HG02840 (cell line): Measurements from ENCODE around the gene CHRNA3.

ENCODE experiments used
- ATAC-seq: cut with Tn5 transposase; IDR thresholded peaks from one replicate; pipeline ENCODE4 v1.9.1; 2021; ENCODE audit warnings: mild to moderate bottlenecking, moderate library complexity, moderate number of reproducible peaks; ENCODE audit not compliant: unreplicated experiment, low FRiP score

CHRNA3 gene

DNA sequence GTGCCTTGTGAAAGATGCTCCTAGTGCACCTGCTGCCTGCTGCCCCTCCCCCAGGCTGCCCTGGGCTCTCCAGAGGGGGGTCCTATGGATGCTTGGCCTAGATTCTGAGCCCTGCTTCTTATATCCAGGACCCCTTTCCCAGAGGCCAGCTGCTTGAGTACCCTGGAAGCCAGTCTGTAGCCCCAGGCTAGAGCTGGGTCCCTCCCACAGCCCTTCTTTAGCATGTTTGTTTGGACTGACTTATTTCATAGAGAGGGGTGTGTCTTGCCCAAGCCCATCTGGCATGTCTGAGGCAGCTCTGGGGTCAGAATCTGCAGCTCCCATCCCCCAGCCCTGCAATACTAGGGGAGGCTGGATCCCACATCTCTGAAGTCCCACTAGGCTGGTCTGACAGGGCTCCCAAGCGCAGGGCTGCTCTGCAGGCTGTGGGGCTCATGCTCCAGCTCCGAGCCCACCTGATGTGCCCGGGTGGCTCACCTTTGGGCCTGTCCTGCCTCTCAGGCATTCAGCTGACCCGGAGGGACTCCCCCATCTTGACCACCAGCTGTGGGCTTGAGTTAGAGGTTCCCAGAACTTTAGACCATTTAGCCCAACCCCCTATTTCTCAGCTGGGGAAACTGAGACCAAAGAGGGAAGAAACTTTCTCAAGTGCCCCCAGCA, 17.1 kb upstream of the CHRNA3 start:
- ATAC-seq, result no peak

- no peak for ATAC-seq
These were observed 15.6 kb upstream of the CHRNA3 start for GRCh38 chr15:78636378-78636859.

DNA sequence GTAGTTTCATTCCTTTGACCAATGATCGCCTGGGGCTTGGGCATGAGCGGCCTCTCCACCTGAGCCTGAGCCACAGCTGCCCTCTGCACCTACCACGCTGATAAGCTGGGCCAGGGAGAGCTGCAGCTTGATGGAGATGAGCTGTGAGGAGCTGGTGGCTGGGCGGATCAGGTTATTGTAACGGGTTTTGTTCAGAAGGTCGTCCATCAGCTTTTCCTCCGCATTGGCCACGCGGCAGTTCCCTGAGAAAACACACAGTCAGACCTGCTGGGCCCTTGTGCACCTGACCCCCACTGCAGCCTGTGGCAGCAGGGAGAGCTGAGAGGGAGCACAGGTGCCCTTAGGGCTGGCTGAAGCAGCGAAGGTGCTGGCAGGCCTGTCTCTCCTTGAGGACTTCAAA, 14.6 kb upstream of the CHRNA3 start:
- ATAC-seq, result no peak

DNA sequence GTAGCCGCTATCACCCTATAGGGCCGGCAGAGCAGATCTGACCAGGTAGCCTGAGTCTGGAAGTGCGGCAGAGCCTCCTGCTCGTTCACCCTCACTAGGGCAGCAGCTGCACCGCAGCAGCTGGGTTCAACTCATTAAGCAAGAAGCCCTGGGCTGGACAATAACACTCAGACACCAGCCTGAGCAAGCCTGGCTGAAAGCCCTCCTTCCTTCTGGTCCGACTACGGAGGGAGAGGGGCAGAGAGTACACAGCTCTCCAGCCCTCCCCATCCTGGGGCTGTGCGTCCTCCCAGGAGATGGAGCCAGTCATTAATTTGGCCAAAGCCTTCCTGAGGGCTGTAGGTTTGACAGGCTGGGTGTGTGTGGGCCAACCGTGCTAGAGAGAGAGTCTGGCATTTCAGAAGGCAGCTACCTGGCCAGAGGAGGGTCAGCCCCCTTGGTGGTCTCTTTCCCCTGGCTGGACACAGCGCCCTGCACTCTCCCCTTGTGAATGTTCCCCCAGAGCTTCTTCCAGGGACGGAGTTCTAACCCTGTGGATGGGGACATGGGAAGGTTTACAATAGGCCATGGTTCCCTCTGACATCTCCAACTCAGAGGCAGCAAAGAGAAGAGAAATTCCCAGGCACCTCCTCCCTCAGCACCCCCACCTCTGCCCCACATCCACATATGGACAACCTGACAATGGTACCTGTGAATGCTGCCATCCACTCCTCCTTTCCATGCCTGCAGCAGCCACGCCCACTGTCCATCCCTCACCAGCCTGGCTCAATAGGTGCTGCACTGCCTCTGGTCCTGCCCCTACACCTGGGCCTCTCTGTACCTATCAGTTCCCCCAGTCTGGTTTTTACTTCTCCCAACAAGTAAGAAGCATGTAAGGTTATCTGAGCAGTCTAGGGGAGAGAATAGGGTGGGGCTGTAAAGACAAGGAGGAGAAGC, 13.7 kb upstream of the CHRNA3 start:
- ATAC-seq, result no peak

- no peak for ATAC-seq
These were observed 12.6 kb upstream of the CHRNA3 start for GRCh38 chr15:78633348-78633747.

DNA sequence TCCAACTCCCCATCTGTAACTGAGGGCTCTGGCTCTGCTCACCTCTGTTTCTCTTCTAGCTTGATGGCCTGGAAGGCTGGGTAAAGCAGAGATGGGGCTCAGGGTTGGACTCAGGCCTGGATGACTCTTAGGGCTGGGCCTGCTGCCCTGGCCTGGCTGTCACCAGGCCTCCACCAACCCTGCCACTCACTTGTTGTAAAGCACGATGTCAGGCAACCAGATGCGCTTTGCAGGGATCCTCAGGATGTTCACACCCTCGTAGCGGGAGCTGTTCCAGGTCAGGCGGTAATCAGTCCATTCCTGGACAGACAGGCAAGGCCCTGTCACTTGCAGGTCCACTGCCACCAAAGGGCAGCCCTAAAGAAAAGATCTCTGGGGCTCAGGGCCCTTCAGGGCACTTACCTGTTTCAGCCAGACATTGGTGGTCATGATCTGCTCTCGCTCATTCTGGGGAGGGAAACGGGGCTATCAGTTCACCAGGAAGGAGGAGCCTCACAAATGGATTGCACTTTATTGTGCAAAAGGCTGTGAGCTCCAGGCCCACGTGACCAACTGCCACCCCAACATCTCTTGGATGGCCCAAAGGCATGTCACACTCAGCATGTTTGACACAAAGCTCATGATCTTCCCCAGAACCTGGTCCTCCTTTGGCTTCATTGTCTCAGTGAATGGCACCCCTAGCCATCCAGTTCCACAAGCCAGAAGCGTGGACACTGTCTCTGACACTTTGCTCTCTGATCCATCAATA, 10.3 kb upstream of the CHRNA3 start:
- no peak for ATAC-seq

GRCh38 chr15:78629716-78630065, 8.9 kb upstream of the CHRNA3 start:
- ATAC-seq, result no peak

- no peak for ATAC-seq
These were observed 8.4 kb upstream of the CHRNA3 start for GRCh38 chr15:78629031-78629715.

DNA sequence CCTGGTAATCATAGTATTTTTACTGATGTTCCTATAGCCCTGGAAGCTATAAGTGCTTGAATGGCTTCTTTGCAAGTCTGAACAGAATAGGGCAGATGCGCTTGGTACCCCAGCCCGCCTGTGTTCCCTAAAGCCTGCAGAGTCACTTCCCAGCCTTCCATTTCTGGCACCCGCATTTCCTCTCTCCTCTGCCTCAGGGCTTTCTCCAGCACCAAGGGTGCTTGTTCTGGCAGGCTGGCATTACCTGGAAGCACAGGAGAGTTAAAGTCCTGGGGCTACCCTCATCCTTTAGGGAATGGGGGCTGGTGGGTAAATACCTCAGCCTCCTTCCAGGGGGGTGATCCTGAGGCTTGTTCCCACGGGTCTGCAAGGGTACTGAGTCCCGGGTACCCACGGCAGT, 7.4 kb upstream of the CHRNA3 start:
- no peak for ATAC-seq

GRCh38 chr15:78627348-78627747, 6.6 kb upstream of the CHRNA3 start:
- ATAC-seq, result no peak

GRCh38 chr15:78626381-78626995, 5.7 kb upstream of the CHRNA3 start:
- no peak for ATAC-seq

DNA sequence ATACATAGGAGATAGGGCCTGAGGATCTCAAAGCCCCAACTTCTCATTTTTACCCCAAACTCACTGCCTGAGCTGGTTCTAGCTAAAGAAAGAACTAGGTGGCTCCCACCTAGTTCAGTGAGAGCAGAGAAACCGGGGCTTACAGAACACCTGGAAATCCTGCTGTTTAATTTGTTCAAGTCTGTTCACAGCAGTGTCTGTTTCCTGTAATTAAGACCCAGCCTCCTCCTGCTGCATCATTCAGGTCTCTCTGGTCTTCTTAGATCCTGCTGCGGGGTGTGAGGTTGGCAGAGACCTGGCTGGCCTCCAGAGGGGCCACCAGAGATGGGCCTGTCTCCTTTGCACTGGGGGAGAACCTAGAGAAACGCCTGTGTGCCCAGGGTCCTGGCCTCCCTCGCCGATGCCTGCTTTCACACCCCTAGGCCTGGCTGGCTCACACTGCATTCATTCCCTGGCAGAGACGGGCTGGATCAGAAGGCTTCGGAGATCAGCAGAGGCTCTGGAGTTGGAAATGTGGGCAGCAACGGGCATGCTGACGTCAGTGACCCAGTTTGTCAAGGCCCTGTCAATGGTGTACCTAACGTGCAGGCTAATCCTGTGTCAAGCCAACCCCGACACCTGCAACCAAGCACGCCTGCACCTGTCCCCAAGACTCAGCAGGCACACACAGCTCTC, 4.9 kb upstream of the CHRNA3 start:
- ATAC-seq, result no peak

DNA sequence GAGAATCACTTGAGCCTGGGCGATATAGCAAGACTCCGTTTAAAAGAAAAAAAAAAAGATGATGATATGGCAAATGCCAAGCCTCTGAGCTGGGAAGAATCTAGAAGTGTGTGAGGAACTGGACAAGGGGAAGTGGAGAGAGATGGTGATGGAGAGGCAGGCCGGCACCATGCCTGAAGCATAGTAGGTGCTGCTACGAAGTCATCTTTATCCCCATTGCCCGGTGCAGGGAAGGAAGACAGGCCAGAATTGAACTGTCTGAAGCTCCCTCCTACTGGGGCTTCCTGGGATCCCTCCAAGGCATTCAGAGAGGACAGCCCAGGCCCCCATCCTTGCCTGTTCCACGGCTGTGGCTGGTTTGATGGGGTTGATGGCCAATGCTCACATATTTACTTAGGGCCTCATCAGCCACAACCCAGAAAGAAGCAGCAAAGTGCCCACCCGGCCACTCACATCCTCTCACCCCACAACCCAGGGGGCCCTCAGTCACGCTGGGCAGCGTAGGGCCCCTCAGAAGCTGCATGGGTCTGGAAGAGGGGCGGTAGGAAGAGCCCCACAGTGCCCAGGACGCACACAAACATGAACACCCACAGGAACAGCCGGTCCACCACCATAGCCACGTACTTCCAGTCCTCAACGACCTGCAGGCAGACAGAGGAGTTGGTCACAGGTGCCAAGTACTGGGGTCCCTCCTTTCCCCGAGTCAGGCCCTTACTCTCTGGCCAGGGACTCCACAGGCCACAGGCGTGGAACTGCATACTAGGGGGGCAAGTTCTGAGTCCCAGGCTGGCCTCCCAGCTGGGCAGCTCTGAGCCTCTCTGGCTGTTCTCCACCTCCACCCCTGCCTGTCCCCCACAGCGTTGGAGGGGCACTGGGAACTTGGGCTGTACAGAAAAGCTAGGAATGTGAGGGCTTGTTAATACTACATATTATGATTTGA, 4.1 kb upstream of the CHRNA3 start:
- no peak for ATAC-seq

GRCh38 chr15:78623786-78624497, 3.1 kb upstream of the CHRNA3 start:
- no peak for ATAC-seq

DNA sequence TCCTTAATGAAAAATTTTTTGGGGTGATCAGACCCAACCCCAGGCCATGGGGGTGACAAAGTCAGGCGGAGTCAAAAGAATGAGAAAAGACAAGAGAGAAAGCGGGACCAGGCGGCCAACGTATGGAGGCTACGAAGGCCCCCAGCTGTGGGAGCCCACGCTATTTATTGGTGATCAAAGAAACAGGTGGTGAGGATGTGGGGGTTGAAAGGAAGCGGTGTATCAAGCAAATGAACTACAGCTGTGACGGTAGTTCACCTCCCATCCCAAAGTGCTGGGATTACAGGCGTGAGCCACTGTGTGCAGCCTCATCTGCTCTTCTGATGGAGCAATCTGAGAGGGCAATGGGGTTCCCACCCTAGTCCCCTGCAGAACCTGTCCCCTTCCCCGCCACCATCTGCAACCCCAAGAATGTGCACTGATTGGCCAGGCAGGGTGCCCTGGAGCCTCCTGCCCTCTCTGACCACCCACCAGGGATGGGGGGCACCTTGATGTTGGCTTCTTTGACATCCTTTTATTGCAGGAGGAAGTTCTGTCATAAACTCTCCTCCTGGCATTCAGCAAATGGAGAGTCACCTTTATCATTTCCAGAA, 1.1 kb upstream of the CHRNA3 start:
- no peak for ATAC-seq

DNA sequence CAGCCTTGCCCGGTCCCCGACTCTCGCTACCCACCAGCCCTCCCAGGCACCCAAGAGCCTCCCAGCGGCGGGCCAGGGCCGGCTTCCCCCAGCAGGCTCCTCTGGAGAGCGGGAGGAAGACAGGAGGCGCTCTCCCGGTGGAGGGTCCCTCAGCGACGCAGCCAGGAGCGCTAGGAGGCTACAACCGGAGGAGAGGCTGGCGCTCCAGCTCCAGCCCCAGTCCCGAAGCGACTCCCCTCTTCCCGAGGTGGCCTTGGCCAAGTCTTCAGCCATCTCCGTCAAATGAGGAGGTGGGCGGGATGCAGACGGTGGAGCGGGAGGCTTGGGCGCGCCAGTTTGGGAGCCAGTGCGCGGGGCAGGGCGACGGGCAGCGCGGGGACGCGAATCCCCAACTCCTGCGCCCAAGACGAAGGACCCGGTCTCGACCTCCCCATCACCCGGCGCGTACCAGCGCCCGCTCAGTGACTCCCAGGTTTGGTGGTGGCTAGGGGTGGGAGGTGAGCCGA, 722 bp downstream of the CHRNA3 start:
- no peak for ATAC-seq
